IPS-15b (cell line): ENCODE measurements around the gene GPR137.
"Not testable (repeated sequence)": the region's sequence is repeated elsewhere in the genome, so short reads cannot be mapped to it uniquely, and the experiment has no call there.

ENCODE experiments used
- H3K27me3 ChIP-seq: one replicate; pipeline ENCODE4 v1.6.1; 2013; ENCODE audit warnings: low read length; ENCODE audit not compliant: control insufficient read depth, insufficient read depth
- H3K36me3 ChIP-seq: one replicate; pipeline ENCODE4 v1.6.1; 2013; ENCODE audit warnings: low read length; ENCODE audit not compliant: control insufficient read depth, insufficient read depth
- H3K4me1 ChIP-seq: one replicate; pipeline ENCODE4 v1.6.1; 2013; ENCODE audit warnings: mild to moderate bottlenecking, low read length; ENCODE audit not compliant: control insufficient read depth, insufficient read depth
- H3K4me3 ChIP-seq: one replicate; pipeline ENCODE4 v1.5.1; 2013; ENCODE audit warnings: low read depth, low read length
- H3K9ac ChIP-seq: one replicate; pipeline ENCODE4 v1.6.1; 2013; ENCODE audit warnings: low read depth, mild to moderate bottlenecking, low read length
- H3K9me3 ChIP-seq: one replicate; pipeline ENCODE4 v1.6.1; 2013; ENCODE audit warnings: mild to moderate bottlenecking, low read length; ENCODE audit not compliant: control insufficient read depth, insufficient read depth

GPR137 gene

GRCh38 chr11:64305075-64305690, 19.5 kb downstream of the GPR137 start, which contains the start of gene ESRRA:
Gene ESRRA (plus strand): TSS chr11:64305524. CDS start chr11:64307180, 1,656 bp downstream.
- Histone ChIP-seq H3K9ac (peak within 1 kb of the TSS; percentile 97), H3K27me3 (peaks cover 20% of the 10 kb centered on the region), H3K4me1 (peaks cover 5% of the 10 kb centered on the region), H3K9me3 (no peaks in the 10 kb centered on the region), H3K36me3 (no peaks in the 10 kb centered on the region), H3K4me3 (peak within 1 kb of the TSS; percentile 91)

GRCh38 chr11:64305691-64306562, 20.3 kb downstream of the GPR137 start:
- Histone ChIP-seq H3K4me3 (peak overlapping the region; percentile 80), H3K9ac (peak overlapping the region; percentile 93), H3K27me3 (peaks cover 13% of the 10 kb centered on the region), H3K9me3 (no peaks in the 10 kb centered on the region), H3K36me3 (no peaks in the 10 kb centered on the region), H3K4me1 (peaks cover 5% of the 10 kb centered on the region)

GRCh38 chr11:64306563-64306875, 20.9 kb downstream of the GPR137 start:
- peaks cover 2% of the 10 kb centered on the region for H3K36me3 ChIP-seq
- peaks cover 8% of the 10 kb centered on the region for H3K27me3 ChIP-seq
- no peaks in the 10 kb centered on the region for H3K9me3 ChIP-seq
- H3K4me3 ChIP-seq: peak overlapping the region; percentile 80
- H3K9ac ChIP-seq: peak overlapping the region; percentile 93
- peaks cover 5% of the 10 kb centered on the region for H3K4me1 ChIP-seq

- H3K9me3 ChIP-seq: no peaks in the 10 kb centered on the region
- H3K4me1 ChIP-seq: peaks cover 5% of the 10 kb centered on the region
- peak overlapping the region; percentile 93 for H3K9ac ChIP-seq
- H3K4me3 ChIP-seq: peak overlapping the region; percentile 80
- H3K27me3 ChIP-seq: peaks cover 2% of the 10 kb centered on the region
- peaks cover 2% of the 10 kb centered on the region for H3K36me3 ChIP-seq
Observed at GRCh38 chr11:64306876-64307622, 21.4 kb downstream of the GPR137 start.

- not testable (repeated sequence) for H3K27me3 ChIP-seq, H3K9ac ChIP-seq, H3K4me3 ChIP-seq, H3K9me3 ChIP-seq, H3K4me1 ChIP-seq, H3K36me3 ChIP-seq
Observed at GRCh38 chr11:64307795-64308194, 22.1 kb downstream of the GPR137 start.

- no peaks in the 10 kb centered on the region for H3K4me1 ChIP-seq
- no peaks in the 10 kb centered on the region for H3K9me3 ChIP-seq
- peaks cover 18% of the 10 kb centered on the region for H3K36me3 ChIP-seq
- H3K4me3 ChIP-seq: no peak overlapping the region
- peak overlapping the region; percentile 47 for H3K9ac ChIP-seq
- H3K27me3 ChIP-seq: no peaks in the 10 kb centered on the region
Observed at GRCh38 chr11:64312947-64313346, 27.3 kb downstream of the GPR137 start.

- no peak overlapping the region for H3K9ac ChIP-seq
Observed at GRCh38 chr11:64313491-64314145, 28.0 kb downstream of the GPR137 start.

GRCh38 chr11:64314146-64314804, 28.6 kb downstream of the GPR137 start:
- H3K36me3 ChIP-seq: peaks cover 18% of the 10 kb centered on the region
- no peak overlapping the region for H3K9ac ChIP-seq
- H3K4me1 ChIP-seq: no peaks in the 10 kb centered on the region
- no peaks in the 10 kb centered on the region for H3K27me3 ChIP-seq
- no peak overlapping the region for H3K4me3 ChIP-seq
- no peaks in the 10 kb centered on the region for H3K9me3 ChIP-seq

More at GRCh38 chr11:64313491-64314145, 28.0 kb downstream of the GPR137 start:
- Histone ChIP-seq H3K4me1 (no peaks in the 10 kb centered on the region), H3K27me3 (no peaks in the 10 kb centered on the region), H3K36me3 (peaks cover 18% of the 10 kb centered on the region), H3K9me3 (no peaks in the 10 kb centered on the region), H3K4me3 (no peak overlapping the region)

GRCh38 chr11:64314805-64315561, 29.3 kb downstream of the GPR137 start:
- H3K4me1 ChIP-seq: no peaks in the 10 kb centered on the region
- no peak overlapping the region for H3K9ac ChIP-seq
- no peak overlapping the region for H3K4me3 ChIP-seq
- H3K27me3 ChIP-seq: no peaks in the 10 kb centered on the region
- H3K36me3 ChIP-seq: peaks cover 21% of the 10 kb centered on the region
- H3K9me3 ChIP-seq: no peaks in the 10 kb centered on the region

- not testable (repeated sequence) for H3K9ac ChIP-seq, H3K27me3 ChIP-seq, H3K4me1 ChIP-seq, H3K9me3 ChIP-seq
- Histone ChIP-seq H3K36me3 (peaks cover 26% of the 10 kb centered on the region), H3K4me3 (peak overlapping the region; percentile 92)
Observed at GRCh38 chr11:64315667-64316526, 30.2 kb downstream of the GPR137 start.
